HEK293 (cell line): ENCODE measurements around the gene IFNL4.
"Not testable (repeated sequence)": the region's sequence is repeated elsewhere in the genome, so short reads cannot be mapped to it uniquely, and the experiment has no call there.

ENCODE experiments used
- CTCF ChIA-PET: fragments of 350-600 bp; formaldehyde crosslinking; extraction: SDS; loops from one replicate; lab custom pipeline; 2021; ENCODE audit warnings: antibody characterized with exemption; lab: Yijun Ruan, JAX
- POLR2A ChIA-PET: fragments of 300-600 bp; formaldehyde crosslinking; extraction: SDS; loops from one replicate; lab custom pipeline; 2020; ENCODE audit warnings: antibody characterized with exemption, inconsistent platforms; lab: Yijun Ruan, JAX
- H3K27ac ChIP-seq: fragments of 200-500 bp; sonication (Bioruptor generic); 2 replicates; pipeline ENCODE4 v1.5.1; 2014; ENCODE audit warnings: low read depth, low read length, control low read depth, inconsistent platforms; ENCODE audit errors: extremely low read depth
- H3K36me3 ChIP-seq, 2 experiments: fragments of 200-500 bp in 1 of 2; sonication (Bioruptor generic) in 1 of 2; 1 replicate in 1 of 2; 2 replicates in 1 of 2; pipeline ENCODE4 v1.5.1; 2014 to 2017; ENCODE audit warnings: inconsistent platforms in 2 of 2, low read length in 2 of 2; ENCODE audit not compliant: control insufficient read depth in 2 of 2, insufficient read depth in 1 of 2
- H3K4me1 ChIP-seq: fragments of 200-500 bp; sonication (Bioruptor generic); 2 replicates; pipeline ENCODE4 v1.5.1; 2014; ENCODE audit warnings: mild to moderate bottlenecking, low read length, inconsistent platforms; ENCODE audit not compliant: control insufficient read depth, insufficient read depth
- H3K4me3 ChIP-seq: 2 replicates; pipeline ENCODE4 v1.5.1; 2011; ENCODE audit warnings: low read depth, mild to moderate bottlenecking, control low read depth, low read length, moderate library complexity
- H3K9me3 ChIP-seq: fragments of 200-500 bp; sonication (Bioruptor generic); 2 replicates; pipeline ENCODE4 v1.5.1; 2014; ENCODE audit warnings: low read depth, low read length, inconsistent platforms; ENCODE audit not compliant: control insufficient read depth, insufficient read depth
- SP2 ChIP-seq: fragments of 450-650 bp; formaldehyde crosslinking; IDR thresholded peaks from 2 replicates; pipeline ENCODE4 v1.5.1; 2016; ENCODE audit warnings: missing biosample characterization, missing genetic modification characterization
- SP3 ChIP-seq: fragments of 450-650 bp; formaldehyde crosslinking; IDR thresholded peaks from 2 replicates; pipeline ENCODE4 v1.5.1; 2016; ENCODE audit warnings: missing biosample characterization, missing genetic modification characterization
- ZBTB8A ChIP-seq: fragments of 450-650 bp; formaldehyde crosslinking; IDR thresholded peaks from 2 replicates; pipeline ENCODE4 v1.5.1; 2016; ENCODE audit warnings: missing biosample characterization, missing genetic modification characterization
- ZNF114 ChIP-seq: fragments of 450-650 bp; formaldehyde crosslinking; IDR thresholded peaks from 2 replicates; pipeline ENCODE4 v1.5.0; 2017; ENCODE audit warnings: missing biosample characterization, missing genetic modification characterization
- ZNF324 ChIP-seq: fragments of 450-650 bp; formaldehyde crosslinking; IDR thresholded peaks from 2 replicates; pipeline ENCODE4 v1.5.1; 2016; ENCODE audit warnings: missing biosample characterization, missing genetic modification characterization
- ZNF37A ChIP-seq: fragments of 450-650 bp; IDR thresholded peaks from 2 replicates; pipeline ENCODE4 v1.5.1; 2018; ENCODE audit warnings: missing biosample characterization, missing genetic modification characterization
- ZNF423 ChIP-seq: fragments of 450-650 bp; formaldehyde crosslinking; IDR thresholded peaks from 2 replicates; pipeline ENCODE4 v1.5.1; 2016; ENCODE audit warnings: missing biosample characterization, missing genetic modification characterization
- TF ChIP-seq, protein P1 (sequence below): fragments of 450-650 bp; formaldehyde crosslinking; IDR thresholded peaks from 2 replicates; pipeline ENCODE4 v1.5.1; 2016; ENCODE audit warnings: missing biosample characterization, missing genetic modification characterization
- TF ChIP-seq, protein P2 (sequence below): sonication (generic); formaldehyde crosslinking; IDR thresholded peaks from 2 replicates; pipeline ENCODE4 v1.8.1; 2022; ENCODE audit warnings: mild to moderate bottlenecking, moderate library complexity, missing genetic modification reagents
- TF ChIP-seq, protein P3 (sequence below): fragments of 450-650 bp; formaldehyde crosslinking; conservative IDR thresholded peaks from 2 replicates; pipeline ENCODE4 v1.5.1; 2016; ENCODE audit warnings: low read depth, missing biosample characterization, missing genetic modification characterization

IFNL4 gene

DNA sequence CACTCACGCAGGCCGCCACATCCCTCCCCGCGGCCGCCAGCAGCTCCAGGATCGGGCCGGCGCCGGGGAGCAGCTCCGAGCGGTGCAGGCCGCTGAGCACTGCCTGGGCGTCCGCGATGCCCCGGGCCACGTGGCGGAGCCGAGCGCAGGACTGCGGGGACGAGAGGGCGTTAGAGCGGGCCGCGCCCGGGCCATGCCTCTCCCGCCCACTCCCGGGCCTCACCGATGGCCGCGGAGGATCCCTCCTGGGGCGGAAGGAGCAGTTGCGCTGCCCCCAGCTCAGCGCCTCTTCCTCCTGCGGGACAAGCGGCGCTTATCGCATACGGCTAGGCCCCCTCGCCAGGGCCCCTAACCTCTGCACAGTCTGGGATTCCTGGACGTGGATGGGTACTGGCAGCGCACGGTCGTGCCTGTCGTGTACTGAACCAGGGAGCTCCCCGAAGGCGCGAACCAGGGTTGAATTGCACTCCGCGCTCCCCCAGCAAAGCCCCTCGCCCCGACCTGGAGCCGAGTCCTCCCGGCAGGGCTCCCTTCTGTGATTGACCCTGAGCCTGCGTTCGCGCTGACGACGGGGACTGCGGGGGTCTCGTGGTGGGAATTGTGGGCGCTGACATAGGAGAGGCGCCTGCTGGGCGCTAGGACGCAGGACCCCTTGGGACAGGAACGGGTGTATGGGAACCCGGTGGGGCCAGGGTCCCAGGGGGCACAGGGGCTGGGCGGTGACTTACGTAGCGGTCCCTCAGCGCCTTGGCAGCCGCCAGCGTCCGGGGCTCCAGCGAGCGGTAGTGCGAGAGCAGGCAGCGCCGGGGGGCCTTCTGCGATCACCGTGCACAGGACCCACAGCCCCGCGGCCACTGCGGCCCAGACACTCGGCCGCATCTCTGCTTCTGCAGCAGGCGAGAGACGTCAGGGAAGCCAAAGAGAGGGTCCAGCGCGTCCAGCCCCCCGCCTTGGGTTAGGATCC, 673 bp downstream of the IFNL4 start (continued):
- no peak for TF ChIP-seq ZBTB8A (tag by site-specific recombination)
- no peak for TF ChIP-seq ZNF324 (tag by site-specific recombination)
- TF ChIP-seq, all 188 proteins: peak for 0

DNA sequence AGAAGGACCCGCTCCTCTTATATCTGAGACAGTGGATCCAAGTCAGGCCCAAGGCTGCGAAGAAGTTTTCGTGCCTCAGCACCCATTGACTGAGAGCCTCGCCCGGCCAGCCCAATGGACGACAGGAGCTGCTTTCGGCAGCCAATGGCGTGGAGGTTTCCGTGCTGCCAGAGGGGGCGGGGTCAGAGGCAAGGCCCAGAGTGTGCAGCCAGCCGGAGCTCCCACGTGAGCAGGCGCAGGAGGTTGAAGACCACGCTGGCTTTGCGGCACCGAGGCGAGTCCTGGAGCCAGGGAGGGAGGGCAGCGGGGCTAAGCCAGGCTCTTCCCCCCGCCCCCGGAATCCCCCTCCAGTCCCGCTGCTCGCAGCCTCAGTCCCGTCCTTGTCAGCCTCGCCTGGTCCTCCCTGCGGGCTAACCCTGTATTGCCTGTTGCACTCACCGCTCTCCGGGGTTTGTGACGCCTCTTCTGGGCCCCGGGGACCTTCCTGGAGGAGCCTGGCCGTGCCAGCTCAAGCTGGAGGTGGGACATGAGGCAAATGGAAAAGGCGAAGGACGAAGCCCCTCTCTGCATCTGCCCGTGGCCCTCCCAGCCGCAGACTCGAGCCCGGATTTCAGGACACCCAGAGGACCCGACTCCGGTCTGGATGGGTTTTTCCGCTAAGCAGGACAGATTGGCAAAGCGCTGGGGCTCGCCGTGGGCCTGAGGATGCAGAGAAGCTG, 1.5 kb downstream of the IFNL4 start:
- CTCF ChIA-PET, result no interaction called here

DNA sequence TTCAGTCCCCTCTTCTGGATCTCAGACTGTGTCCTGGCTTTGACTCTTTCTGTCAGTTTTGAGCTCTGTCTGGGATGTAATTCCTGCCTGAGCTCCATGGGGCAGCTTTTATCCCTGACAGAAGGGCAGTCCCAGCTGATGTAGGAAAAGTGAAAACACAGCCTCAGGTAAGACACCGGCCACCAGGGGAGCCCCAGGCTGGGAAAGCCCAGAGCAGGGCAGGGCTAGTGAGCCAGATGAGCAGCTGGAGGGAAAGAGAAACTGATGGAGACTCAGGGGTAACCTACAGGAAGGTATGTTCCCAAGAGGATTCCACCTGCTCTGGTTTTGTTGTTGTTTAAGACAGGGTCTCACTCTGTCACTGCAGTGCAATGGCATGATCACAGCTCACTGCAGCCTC, 3.5 kb downstream of the IFNL4 start:
- H3K36me3 ChIP-seq, H3K4me1 ChIP-seq, H3K27ac ChIP-seq, POLR2A ChIA-PET, H3K9me3 ChIP-seq, H3K4me3 ChIP-seq: not testable (repeated sequence)
- CTCF ChIA-PET, result interaction anchor here (0.6 kb wide), 1 partner anchor 94 kb away, joined by 3 read pairs; no protein-coding TSS in a partner anchor

More for the DNA sequence above, 1.5 kb downstream of the IFNL4 start:
- no peak overlapping the region for H3K4me3 ChIP-seq
- POLR2A ChIA-PET, result interaction anchor here (0.6 kb wide), 2 partner anchors 44 to 329 kb away, joined by 3 read pairs; no protein-coding TSS in a partner anchor
- no peak overlapping the region for H3K27ac ChIP-seq
- TF ChIP-seq SP2 (tag by site-specific recombination) (0 out of 2 replicates have a peak, but pooled peaks have one; percentile 7), SP3 (tag by site-specific recombination) (no peak)
- H3K4me1 ChIP-seq, result no peaks in the 10 kb centered on the region
- H3K9me3 ChIP-seq, result no peaks in the 10 kb centered on the region
- no peaks in the 10 kb centered on the region for H3K36me3 ChIP-seq

DNA sequence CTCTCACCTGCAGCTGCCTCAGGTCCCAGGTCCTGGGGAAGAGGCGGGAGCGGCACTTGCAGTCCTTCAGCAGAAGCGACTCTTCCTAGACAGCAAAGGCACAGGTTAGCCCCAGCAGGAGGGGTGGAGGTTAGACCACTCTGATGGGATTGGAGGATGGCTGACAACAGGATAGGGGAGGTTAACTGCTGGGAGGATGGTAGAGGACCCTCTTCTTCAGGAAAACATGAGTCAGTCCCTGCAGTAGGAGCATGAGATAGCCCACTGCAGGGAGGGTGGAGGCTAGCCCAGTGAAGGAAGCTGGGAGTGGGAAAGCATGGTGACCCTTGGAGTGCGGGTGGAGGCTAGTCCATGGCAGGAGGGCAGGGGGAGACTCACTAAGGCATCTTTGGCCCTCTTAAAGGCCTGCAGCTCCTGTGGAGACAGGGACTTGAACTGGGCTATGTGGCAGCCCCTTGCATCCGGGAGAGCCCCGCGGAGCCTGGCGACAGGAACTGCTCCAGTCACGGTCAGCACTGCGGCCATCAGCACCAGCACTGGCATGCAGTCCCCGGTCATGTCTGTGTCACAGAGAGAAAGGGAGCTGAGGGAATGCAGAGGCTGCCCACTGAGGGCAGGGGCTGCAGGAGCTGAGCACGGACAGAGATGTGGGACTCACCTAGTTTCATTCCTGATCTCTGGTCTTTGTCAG, 4.1 kb downstream of the IFNL4 start, which contains the start of gene IFNL3:
TSS of gene IFNL3 (minus strand) at position 597 of the 691 bp plus-strand sequence. CDS start at position 558, 39 bp downstream.
- TF ChIP-seq, protein P1, sequence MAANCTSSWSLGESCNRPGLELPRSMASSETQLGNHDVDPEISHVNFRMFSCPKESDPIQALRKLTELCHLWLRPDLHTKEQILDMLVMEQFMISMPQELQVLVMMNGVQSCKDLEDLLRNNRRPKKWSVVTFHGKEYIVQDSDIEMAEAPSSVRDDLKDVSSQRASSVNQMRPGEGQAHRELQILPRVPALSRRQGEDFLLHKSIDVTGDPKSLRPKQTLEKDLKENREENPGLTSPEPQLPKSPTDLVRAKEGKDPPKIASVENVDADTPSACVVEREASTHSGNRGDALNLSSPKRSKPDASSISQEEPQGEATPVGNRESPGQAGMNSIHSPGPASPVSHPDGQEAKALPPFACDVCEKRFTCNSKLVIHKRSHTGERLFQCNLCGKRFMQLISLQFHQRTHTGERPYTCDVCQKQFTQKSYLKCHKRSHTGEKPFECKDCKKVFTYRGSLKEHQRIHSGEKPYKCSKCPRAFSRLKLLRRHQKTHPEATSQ (tag by site-specific recombination), result peak; percentile 70; the same call in 1 of the 2 replicates
- POLR2A ChIA-PET, H3K36me3 ChIP-seq, H3K4me1 ChIP-seq, H3K4me3 ChIP-seq, H3K27ac ChIP-seq, CTCF ChIA-PET, H3K9me3 ChIP-seq: not testable (repeated sequence)

DNA sequence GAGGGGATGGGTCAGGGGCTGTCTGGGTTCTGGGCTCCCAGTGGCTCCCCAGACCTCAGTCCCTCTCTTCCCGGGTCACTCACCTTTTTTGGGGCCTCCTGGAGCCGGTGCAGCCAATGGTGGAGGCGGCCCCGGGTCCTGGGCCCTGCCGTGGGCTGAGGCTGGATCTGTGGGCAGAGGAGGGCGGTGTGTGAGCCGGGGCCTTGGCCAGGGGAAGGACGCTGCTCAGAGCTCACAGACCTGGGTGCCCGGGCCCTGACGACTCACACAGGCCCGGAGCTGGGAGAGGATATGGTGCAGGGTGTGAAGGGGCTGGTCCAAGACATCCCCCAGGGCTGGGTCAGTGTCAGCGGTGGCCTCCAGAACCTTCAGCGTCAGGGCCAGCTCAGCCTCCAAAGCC, 4.9 kb downstream of the IFNL4 start:
- H3K27ac ChIP-seq, H3K9me3 ChIP-seq, H3K36me3 ChIP-seq, H3K4me3 ChIP-seq, POLR2A ChIA-PET, H3K4me1 ChIP-seq: not testable (repeated sequence)
- CTCF ChIA-PET, result interaction anchor here (0.6 kb wide), 1 partner anchor 606 kb away, joined by 3 read pairs; no protein-coding TSS in a partner anchor

DNA sequence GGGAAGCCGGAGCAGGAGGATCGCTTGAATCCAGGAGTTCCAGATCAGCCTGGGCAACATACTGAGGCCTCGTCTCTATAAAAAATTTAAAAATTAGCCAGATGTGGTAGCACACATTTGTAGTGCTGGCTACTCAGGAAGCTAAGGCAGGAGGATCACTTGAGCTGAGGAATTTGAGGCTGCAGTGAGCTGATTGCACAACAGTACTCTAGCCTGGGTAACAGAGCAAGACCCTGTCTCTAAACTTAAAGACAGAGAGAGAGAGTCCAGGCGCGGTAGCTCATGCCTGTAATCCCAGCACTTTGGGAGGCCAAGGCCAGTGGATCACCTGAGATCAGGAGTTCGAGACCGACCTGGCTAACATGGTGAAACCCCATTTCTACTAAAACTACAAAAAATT, 8.2 kb downstream of the IFNL4 start:
- no peak overlapping the region for H3K27ac ChIP-seq
- ChIA-PET POLR2A (no interaction called here), CTCF (interaction anchor here (0.5 to 0.7 kb wide), 3 partner anchors 89 to 354 kb away, joined by 4 to 7 read pairs (median 4); no protein-coding TSS in a partner anchor)
- no peaks in the 10 kb centered on the region for H3K36me3 ChIP-seq
- peaks cover 5% of the 10 kb centered on the region; the same call in 1 of the 2 replicates for H3K4me1 ChIP-seq
- no peaks in the 10 kb centered on the region for H3K9me3 ChIP-seq
- no peak overlapping the region for H3K4me3 ChIP-seq
- TF ChIP-seq, protein P2, sequence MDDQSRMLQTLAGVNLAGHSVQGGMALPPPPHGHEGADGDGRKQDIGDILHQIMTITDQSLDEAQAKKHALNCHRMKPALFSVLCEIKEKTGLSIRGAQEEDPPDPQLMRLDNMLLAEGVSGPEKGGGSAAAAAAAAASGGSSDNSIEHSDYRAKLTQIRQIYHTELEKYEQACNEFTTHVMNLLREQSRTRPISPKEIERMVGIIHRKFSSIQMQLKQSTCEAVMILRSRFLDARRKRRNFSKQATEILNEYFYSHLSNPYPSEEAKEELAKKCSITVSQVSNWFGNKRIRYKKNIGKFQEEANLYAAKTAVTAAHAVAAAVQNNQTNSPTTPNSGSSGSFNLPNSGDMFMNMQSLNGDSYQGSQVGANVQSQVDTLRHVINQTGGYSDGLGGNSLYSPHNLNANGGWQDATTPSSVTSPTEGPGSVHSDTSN (CRISPR knock-in tag), result no peak
- TF ChIP-seq, protein P3, sequence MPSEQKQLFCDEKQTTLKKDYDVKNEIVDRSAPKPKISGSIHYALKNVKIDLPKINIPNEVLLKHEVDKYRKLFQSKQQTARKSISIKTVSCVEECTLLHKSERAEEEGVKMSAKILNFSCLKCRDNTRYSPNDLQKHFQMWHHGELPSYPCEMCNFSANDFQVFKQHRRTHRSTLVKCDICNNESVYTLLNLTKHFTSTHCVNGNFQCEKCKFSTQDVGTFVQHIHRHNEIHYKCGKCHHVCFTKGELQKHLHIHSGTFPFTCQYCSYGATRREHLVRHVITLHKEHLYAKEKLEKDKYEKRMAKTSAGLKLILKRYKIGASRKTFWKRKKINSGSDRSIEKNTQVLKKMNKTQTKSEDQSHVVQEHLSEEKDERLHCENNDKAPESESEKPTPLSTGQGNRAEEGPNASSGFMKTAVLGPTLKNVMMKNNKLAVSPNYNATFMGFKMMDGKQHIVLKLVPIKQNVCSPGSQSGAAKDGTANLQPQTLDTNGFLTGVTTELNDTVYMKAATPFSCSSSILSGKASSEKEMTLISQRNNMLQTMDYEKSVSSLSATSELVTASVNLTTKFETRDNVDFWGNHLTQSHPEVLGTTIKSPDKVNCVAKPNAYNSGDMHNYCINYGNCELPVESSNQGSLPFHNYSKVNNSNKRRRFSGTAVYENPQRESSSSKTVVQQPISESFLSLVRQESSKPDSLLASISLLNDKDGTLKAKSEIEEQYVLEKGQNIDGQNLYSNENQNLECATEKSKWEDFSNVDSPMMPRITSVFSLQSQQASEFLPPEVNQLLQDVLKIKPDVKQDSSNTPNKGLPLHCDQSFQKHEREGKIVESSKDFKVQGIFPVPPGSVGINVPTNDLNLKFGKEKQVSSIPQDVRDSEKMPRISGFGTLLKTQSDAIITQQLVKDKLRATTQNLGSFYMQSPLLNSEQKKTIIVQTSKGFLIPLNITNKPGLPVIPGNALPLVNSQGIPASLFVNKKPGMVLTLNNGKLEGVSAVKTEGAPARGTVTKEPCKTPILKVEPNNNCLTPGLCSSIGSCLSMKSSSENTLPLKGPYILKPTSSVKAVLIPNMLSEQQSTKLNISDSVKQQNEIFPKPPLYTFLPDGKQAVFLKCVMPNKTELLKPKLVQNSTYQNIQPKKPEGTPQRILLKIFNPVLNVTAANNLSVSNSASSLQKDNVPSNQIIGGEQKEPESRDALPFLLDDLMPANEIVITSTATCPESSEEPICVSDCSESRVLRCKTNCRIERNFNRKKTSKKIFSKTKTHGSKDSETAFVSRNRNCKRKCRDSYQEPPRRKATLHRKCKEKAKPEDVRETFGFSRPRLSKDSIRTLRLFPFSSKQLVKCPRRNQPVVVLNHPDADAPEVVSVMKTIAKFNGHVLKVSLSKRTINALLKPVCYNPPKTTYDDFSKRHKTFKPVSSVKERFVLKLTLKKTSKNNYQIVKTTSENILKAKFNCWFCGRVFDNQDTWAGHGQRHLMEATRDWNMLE (tag by site-specific recombination), result no peak
- no peak for TF ChIP-seq ZNF423 (tag by site-specific recombination)
- no peak for TF ChIP-seq ZNF114 (tag by site-specific recombination)
- no peak for TF ChIP-seq ZNF37A
